ENCODE results near the gene MRGPRF. TPM values are rescaled to one million over a fixed set of nuclear protein-coding genes. Genes with fewer than 3 reads are reported as not detected.

Gene MRGPRF
- polyA plus RNA-seq, 2 of the 4 experiments (the other 2 are of a cell fraction) = 0.04 TPM; not detected in 1

DNA sequence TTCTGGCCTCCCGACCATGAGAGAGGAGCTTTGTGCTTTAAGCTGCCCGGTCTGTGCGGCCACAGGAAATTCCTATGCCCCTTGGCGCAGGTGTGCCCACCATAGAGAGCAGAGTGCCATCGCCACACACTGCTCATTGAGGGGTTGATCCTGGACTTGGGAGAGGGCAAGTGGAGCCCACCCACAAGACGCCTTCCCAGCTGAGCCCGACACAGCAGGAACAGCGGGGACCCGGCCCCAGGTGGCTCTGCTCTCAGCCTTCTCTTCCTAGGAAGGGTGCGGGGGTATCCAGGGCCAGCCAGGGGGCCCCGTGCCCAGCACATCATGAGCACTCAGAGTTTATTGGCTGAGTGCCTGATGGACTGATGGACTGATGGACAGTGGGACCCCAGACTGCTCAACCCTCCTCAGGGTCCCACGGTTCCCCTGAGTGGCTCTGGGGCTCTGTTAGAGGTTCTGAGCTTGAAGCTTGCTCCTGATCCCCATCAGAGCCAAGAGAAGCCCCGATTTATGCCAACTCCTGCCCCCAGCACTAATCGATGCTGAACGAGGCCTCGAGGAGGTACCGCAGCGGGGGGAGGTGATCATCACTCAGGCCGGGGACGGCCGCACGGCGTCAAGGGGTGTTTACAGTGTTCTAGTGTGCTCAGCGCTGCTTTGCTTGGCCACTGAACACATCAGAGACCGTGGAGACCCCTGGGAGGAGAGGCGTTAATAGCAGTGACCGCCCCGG lies 18.7 kb downstream of the MRGPRF start:
- no peak overlapping the region for H3K27ac ChIP-seq
- ChIA-PET POLR2A (no interaction called here), CTCF (no interaction called here)
- ATAC-seq (peak in 1 of 2 experiments; percentile 28; a peak in 3 of 6 replicates), FAIRE-seq (no peak), DNase-seq (ENCODE audit: low read depth in 1 of 2, low spot score in 1 of 2) (no peak)
- TF ChIP-seq CHD2 (IDR thresholded peaks at IDR 0.05; ENCODE audit: low read length, partially characterized antibody) (no peak), EP300 (IDR thresholded peaks at IDR 0.05) (no peak), ZC3H11A (IDR thresholded peaks at IDR 0.05) (no peak), EHF (CRISPR knock-in tag; IDR thresholded peaks at IDR 0.05) (no peak)
- H3K4me2 ChIP-seq = no peak overlapping the region
- 77% methylated on average over 23 of the region's 28 CpGs for WGBS (ENCODE audit: missing lambda C conversion rate)
- H3K9me3 ChIP-seq = no peaks in the 10 kb centered on the region
- H3K4me3 ChIP-seq = no peak overlapping the region
- H3K4me1 ChIP-seq = no peaks in the 10 kb centered on the region

DNA sequence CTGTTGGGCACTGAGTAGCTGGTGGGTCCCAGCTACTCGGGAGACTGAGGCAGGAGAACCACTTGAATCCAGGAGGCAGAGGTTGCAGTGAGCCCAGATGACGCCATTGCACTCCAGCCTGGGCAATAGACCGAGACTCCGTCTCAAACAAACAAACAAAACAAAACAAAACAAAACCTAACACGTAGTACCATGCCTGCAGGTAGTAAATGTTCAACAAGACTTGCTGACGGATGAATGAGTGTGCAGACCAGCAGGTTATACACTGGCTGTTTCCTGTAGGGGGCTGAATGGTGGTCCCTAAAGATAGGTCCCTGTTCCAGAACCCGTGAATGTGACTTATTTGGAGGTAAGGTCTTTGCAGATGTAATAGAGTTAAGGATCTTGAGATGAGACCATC lies 19.5 kb downstream of the MRGPRF start:
- Histone ChIP-seq H3K9me3 (no peaks in the 10 kb centered on the region), H3K27ac (no peak overlapping the region), H3K4me2 (no peak overlapping the region), H3K4me1 (no peaks in the 10 kb centered on the region), H3K4me3 (no peak overlapping the region)
- DNase-seq (ENCODE audit: low read depth in 1 of 2, low spot score in 1 of 2) = no peak
- ChIA-PET POLR2A (no interaction called here), CTCF (interaction anchor here (1.5 kb wide), 1 partner anchor 72 kb away, joined by 3 read pairs; no protein-coding TSS in a partner anchor)
- ATAC-seq = peak in 1 of 2 experiments; percentile 44; a peak in 2 of 6 replicates
- no peak for FAIRE-seq
- WGBS (ENCODE audit: missing lambda C conversion rate) = 27% methylated on average over 7 of the region's 7 CpGs
- TF ChIP-seq ZC3H11A (IDR thresholded peaks at IDR 0.05) = no peak
- no peak for TF ChIP-seq RCOR1 (IDR thresholded peaks at IDR 0.05; ENCODE audit: low read depth, low read length)
- no peak for TF ChIP-seq BHLHE40 (IDR thresholded peaks at IDR 0.05; ENCODE audit: low read depth, low read length)
- TF ChIP-seq POLR2A (IDR thresholded peaks at IDR 0.05; ENCODE audit: low read length) = no peak
- no peak for TF ChIP-seq RARB (CRISPR knock-in tag; IDR thresholded peaks at IDR 0.05)
- TF ChIP-seq SMC3 (IDR thresholded peaks at IDR 0.05) = no peak
- TF ChIP-seq KDM5A (IDR thresholded peaks at IDR 0.05) = no peak

DNA sequence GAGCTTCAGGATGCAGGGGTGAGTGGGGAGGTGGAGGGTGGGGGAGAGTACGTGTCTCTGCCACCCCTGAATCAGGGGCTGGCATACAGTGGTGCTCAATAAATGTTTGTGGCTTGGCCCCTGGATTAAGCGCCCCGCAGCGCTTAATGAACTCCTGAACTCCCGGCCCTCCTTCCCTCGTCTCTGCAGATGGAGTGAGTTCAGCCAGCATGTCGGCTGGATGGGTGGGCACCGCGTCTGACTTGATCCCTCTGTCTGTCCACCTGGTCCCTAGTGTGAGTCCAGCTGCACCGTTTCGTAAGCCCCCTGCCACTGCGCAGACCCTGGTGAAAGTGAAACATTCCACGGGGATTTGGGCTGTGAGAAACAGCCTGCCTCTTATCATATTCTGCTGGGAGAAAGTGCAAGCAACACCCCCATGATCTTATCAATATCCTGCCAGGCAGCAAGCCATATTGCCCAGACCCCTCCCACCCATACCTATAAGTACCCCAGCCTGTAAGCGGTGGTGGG lies 20.2 kb downstream of the MRGPRF start:
- Histone ChIP-seq H3K4me1 (no peaks in the 10 kb centered on the region), H3K4me2 (no peak overlapping the region), H3K9me3 (0 out of 3 replicates have a peak, but pooled peaks cover 3% of the 10 kb centered on the region), H3K27ac (no peak overlapping the region), H3K4me3 (no peak overlapping the region)
- CTCF ChIA-PET = interaction anchor here (1.1 to 1.5 kb wide), 2 partner anchors 13 to 73 kb away, joined by 3 read pairs; no protein-coding TSS in a partner anchor
- ATAC-seq (no peak), FAIRE-seq (no peak), DNase-seq (ENCODE audit: low read depth in 1 of 2, low spot score in 1 of 2) (no peak)
- WGBS (ENCODE audit: missing lambda C conversion rate) = 57% methylated on average over 14 of the region's 14 CpGs
- POLR2A ChIA-PET = no interaction called here
- no peak for TF ChIP-seq TFCP2L1 (CRISPR knock-in tag; IDR thresholded peaks at IDR 0.05)
- TF ChIP-seq, protein P1, sequence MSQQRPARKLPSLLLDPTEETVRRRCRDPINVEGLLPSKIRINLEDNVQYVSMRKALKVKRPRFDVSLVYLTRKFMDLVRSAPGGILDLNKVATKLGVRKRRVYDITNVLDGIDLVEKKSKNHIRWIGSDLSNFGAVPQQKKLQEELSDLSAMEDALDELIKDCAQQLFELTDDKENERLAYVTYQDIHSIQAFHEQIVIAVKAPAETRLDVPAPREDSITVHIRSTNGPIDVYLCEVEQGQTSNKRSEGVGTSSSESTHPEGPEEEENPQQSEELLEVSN (IDR thresholded peaks at IDR 0.05; ENCODE audit: borderline replicate concordance, low read depth) = no peak
- no peak for TF ChIP-seq FOSB (CRISPR knock-in tag; IDR thresholded peaks at IDR 0.05)
- TF ChIP-seq EHF (CRISPR knock-in tag; IDR thresholded peaks at IDR 0.05) = no peak
- no peak for TF ChIP-seq RCOR1 (IDR thresholded peaks at IDR 0.05; ENCODE audit: low read depth, low read length)
- no peak for TF ChIP-seq ZC3H11A (IDR thresholded peaks at IDR 0.05)
- TF ChIP-seq RARB (CRISPR knock-in tag; IDR thresholded peaks at IDR 0.05) = no peak
- no peak for TF ChIP-seq SREBF2 (IDR thresholded peaks at IDR 0.05)
- TF ChIP-seq BHLHE40 (IDR thresholded peaks at IDR 0.05; ENCODE audit: low read depth, low read length) = no peak
- TF ChIP-seq, protein P2, sequence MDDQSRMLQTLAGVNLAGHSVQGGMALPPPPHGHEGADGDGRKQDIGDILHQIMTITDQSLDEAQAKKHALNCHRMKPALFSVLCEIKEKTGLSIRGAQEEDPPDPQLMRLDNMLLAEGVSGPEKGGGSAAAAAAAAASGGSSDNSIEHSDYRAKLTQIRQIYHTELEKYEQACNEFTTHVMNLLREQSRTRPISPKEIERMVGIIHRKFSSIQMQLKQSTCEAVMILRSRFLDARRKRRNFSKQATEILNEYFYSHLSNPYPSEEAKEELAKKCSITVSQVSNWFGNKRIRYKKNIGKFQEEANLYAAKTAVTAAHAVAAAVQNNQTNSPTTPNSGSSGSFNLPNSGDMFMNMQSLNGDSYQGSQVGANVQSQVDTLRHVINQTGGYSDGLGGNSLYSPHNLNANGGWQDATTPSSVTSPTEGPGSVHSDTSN (IDR thresholded peaks at IDR 0.05) = no peak
- no peak for TF ChIP-seq FOXS1 (CRISPR knock-in tag; IDR thresholded peaks at IDR 0.05)
- TF ChIP-seq POLR2A (IDR thresholded peaks at IDR 0.05; ENCODE audit: low read length) = no peak
- TF ChIP-seq EP300 (IDR thresholded peaks at IDR 0.05) = no peak
- no peak for TF ChIP-seq ESRRA (IDR thresholded peaks at IDR 0.05; ENCODE audit: borderline replicate concordance, low read length)
- no peak for TF ChIP-seq SMC3 (IDR thresholded peaks at IDR 0.05)
- no peak for TF ChIP-seq CBX2 (IDR thresholded peaks at IDR 0.05; ENCODE audit: borderline replicate concordance, low read depth)
- TF ChIP-seq PHF8 (IDR thresholded peaks at IDR 0.05; ENCODE audit: borderline replicate concordance, low read depth) = no peak
- TF ChIP-seq MYC (IDR thresholded peaks at IDR 0.05; ENCODE audit: borderline replicate concordance, low read length) = no peak
